Suppressor macrophage treated with lipopolysaccharide for 4 hours (primary cell): ENCODE results near the gene NAA15.
"Not testable (repeated sequence)": the region's sequence is repeated elsewhere in the genome, so short reads cannot be mapped to it uniquely, and the experiment has no call there.

ENCODE experiments used
- DNase-seq: peaks from one replicate; pipeline ENCODE4 v3.0.0-alpha.2; 2020

The NAA15 gene

GRCh38 chr4:139299536-139299935, 1.8 kb upstream of the NAA15 start:
- DNase-seq, result no peak

GRCh38 chr4:139300431-139301112, 733 bp upstream of the NAA15 start:
- DNase-seq, result peak; percentile 57

- DNase-seq, result peak; percentile 83
Observed at GRCh38 chr4:139301821-139302611, 711 bp downstream of the NAA15 start, which contains the start of gene NDUFC1. Gene NDUFC1, minus strand, starts transcription at chr4:139302477. Its CDS starts 6,679 bp downstream, at chr4:139295798.

GRCh38 chr4:139304920-139305319, 3.6 kb downstream of the NAA15 start:
- DNase-seq, result no peak

GRCh38 chr4:139311909-139312308, 10.6 kb downstream of the NAA15 start:
- no peak for DNase-seq

- DNase-seq, result peak; percentile 53
Observed at GRCh38 chr4:139312552-139313332, 11.4 kb downstream of the NAA15 start.

- not testable (repeated sequence) for DNase-seq
Observed at GRCh38 chr4:139313414-139313813, 12.1 kb downstream of the NAA15 start.

- DNase-seq, result no peak
Observed at GRCh38 chr4:139314047-139314800, 12.9 kb downstream of the NAA15 start.

GRCh38 chr4:139315221-139315675, 13.9 kb downstream of the NAA15 start:
- DNase-seq, result no peak

GRCh38 chr4:139316733-139317132, 15.4 kb downstream of the NAA15 start:
- DNase-seq, result no peak

GRCh38 chr4:139317635-139318034, 16.3 kb downstream of the NAA15 start:
- no peak for DNase-seq

GRCh38 chr4:139319571-139319970, 18.3 kb downstream of the NAA15 start:
- DNase-seq, result no peak

- not testable (repeated sequence) for DNase-seq
Observed at GRCh38 chr4:139322070-139322469, 20.8 kb downstream of the NAA15 start.

- DNase-seq, result not testable (repeated sequence)
Observed at GRCh38 chr4:139322541-139322940, 21.2 kb downstream of the NAA15 start.

- DNase-seq, result no peak
Observed at GRCh38 chr4:139324620-139325019, 23.3 kb downstream of the NAA15 start.

GRCh38 chr4:139329665-139330200, 28.4 kb downstream of the NAA15 start:
- no peak for DNase-seq

GRCh38 chr4:139330283-139330682, 29.0 kb downstream of the NAA15 start:
- DNase-seq, result no peak

GRCh38 chr4:139331185-139331584, 29.9 kb downstream of the NAA15 start:
- DNase-seq, result peak; percentile 50

- DNase-seq, result no peak
Observed at GRCh38 chr4:139333046-139333445, 31.7 kb downstream of the NAA15 start.

- no peak for DNase-seq
Observed at GRCh38 chr4:139337612-139338011, 36.3 kb downstream of the NAA15 start.

- no peak for DNase-seq
Observed at GRCh38 chr4:139361301-139361700, 60.0 kb downstream of the NAA15 start.

GRCh38 chr4:139367421-139368090, 66.3 kb downstream of the NAA15 start:
- DNase-seq, result no peak
